CD4-positive, alpha-beta T cell (primary cell): ENCODE measurements around the gene EXPH5. TPM values are rescaled to one million over a fixed set of nuclear protein-coding genes. Genes with fewer than 3 reads are reported as not detected.
"Not testable (repeated sequence)": the region's sequence is repeated elsewhere in the genome, so short reads cannot be mapped to it uniquely, and the experiment has no call there.

Experiments used
- ATAC-seq: fragments of 200-7000 bp; cut with Tn5 transposase; one replicate; pipeline ENCODE4 v1.10.0; 2022; ENCODE audit warnings: mild to moderate bottlenecking; ENCODE audit not compliant: poor library complexity
- CTCF ChIA-PET: fragments of 350-600 bp; sonication (Branson Sonifier 250); formaldehyde crosslinking; loops from one replicate; lab custom pipeline; 2021; ENCODE audit warnings: antibody characterized with exemption, inconsistent platforms; lab: Charles Lee
- POLR2A ChIA-PET: fragments of 350-600 bp; sonication (Branson Sonifier 250); formaldehyde crosslinking; loops from one replicate; lab custom pipeline; 2021; ENCODE audit warnings: antibody characterized with exemption, inconsistent platforms; lab: Charles Lee
- DNase-seq, 14 experiments: peaks; one replicate each; pipeline ENCODE4 v3.0.0-alpha.2; 2013 to 2020; ENCODE audit warnings: mixed read lengths in 2 of 14
- H3K27ac ChIP-seq, 2 donors: one replicate each; pipeline versions ENCODE4 v1.5.1 to v1.7.0; 2013; ENCODE audit warnings: low read length in 2 of 2, low read depth in 1 of 2, mild to moderate bottlenecking in 1 of 2
- H3K27me3 ChIP-seq, 2 experiments: 1 replicate in 1 of 2; 2 replicates in 1 of 2; pipeline versions ENCODE4 v1.6.1 to v1.7.0; 2013; ENCODE audit warnings: low read length in 2 of 2, control low read depth in 1 of 2, mild to moderate bottlenecking in 1 of 2, moderate library complexity in 1 of 2; ENCODE audit not compliant: insufficient read depth in 2 of 2, control insufficient read depth in 1 of 2
- H3K36me3 ChIP-seq: one replicate; pipeline ENCODE4 v1.6.1; 2013; ENCODE audit warnings: low read length, control low read depth; ENCODE audit not compliant: insufficient read depth
- H3K4me1 ChIP-seq: one replicate; pipeline ENCODE4 v1.6.1; 2013; ENCODE audit warnings: low read length, control low read depth; ENCODE audit not compliant: insufficient read depth
- H3K4me3 ChIP-seq: one replicate; pipeline ENCODE4 v1.5.1; 2013; ENCODE audit warnings: mild to moderate bottlenecking, low read length, moderate library complexity
- H3K9me3 ChIP-seq, 2 experiments: 1 replicate in 1 of 2; 2 replicates in 1 of 2; pipeline versions ENCODE4 v1.6.1 to v1.7.0; 2013; ENCODE audit warnings: low read length in 2 of 2, mild to moderate bottlenecking in 2 of 2, control low read depth in 1 of 2, moderate library complexity in 1 of 2; ENCODE audit not compliant: control insufficient read depth in 1 of 2, insufficient read depth in 1 of 2
- H3K27ac Mint-ChIP-seq: one replicate; pipeline ENCODE4 v1.8.0; 2020; ENCODE audit warnings: mixed read lengths
- H3K27me3 Mint-ChIP-seq: one replicate; pipeline ENCODE4 v1.8.0; 2021; ENCODE audit warnings: mixed read lengths
- H3K36me3 Mint-ChIP-seq: one replicate; pipeline ENCODE4 v1.8.0; 2021; ENCODE audit warnings: low read depth, mixed read lengths
- H3K4me1 Mint-ChIP-seq: one replicate; pipeline ENCODE4 v1.8.0; 2021; ENCODE audit warnings: low read depth, mixed read lengths
- H3K4me3 Mint-ChIP-seq: one replicate; pipeline ENCODE4 v1.8.0; 2020; ENCODE audit warnings: mild to moderate bottlenecking, mixed read lengths
- H3K9me3 Mint-ChIP-seq: one replicate; pipeline ENCODE4 v1.8.0; 2020; ENCODE audit warnings: mixed read lengths
- CTCF ChIP-seq: fragments of 200-600 bp; IDR thresholded peaks from one replicate; pipeline ENCODE4 v1.8.0; 2022; ENCODE audit warnings: antibody characterized with exemption, mild to moderate bottlenecking
- intact Hi-C, 2 experiments: fragments of 100-400 bp; cut with DNase I in 1 of 2; cut with micrococcal nuclease in 1 of 2; formaldehyde crosslinking; loops; one replicate each; pipeline versions ENCODE4 v1.15.1 to v1.9.0; 2023 to 2025; cut with DNase I, micrococcal nuclease
- total RNA-seq, 174 experiments: library from RNA in 2 of 174; stranded (reverse) in 2 of 174; gene quantifications; one replicate each; pipeline ENCODE4 v1.2.3 and lab custom pipeline; 2021 to 2026

The EXPH5 gene
- total RNA-seq, 2 experiments from 2014 or later: 2.0 to 3.7 TPM

- DNase-seq (no peak), ATAC-seq (no peak)
- H3K9me3 ChIP-seq: no peaks in the 10 kb centered on the region
- no peaks in the 10 kb centered on the region for H3K27me3 ChIP-seq
- H3K27ac ChIP-seq: no peak overlapping the region
- Mint-ChIP-seq H3K27ac (no peak overlapping the region), H3K9me3 (no peaks in the 10 kb centered on the region), H3K27me3 (peaks cover 30% of the 10 kb centered on the region), H3K36me3 (no peaks in the 10 kb centered on the region), H3K4me3 (no peak overlapping the region), H3K4me1 (no peaks in the 10 kb centered on the region)
- ChIA-PET POLR2A (no interaction called here), CTCF (no interaction called here)
- intact Hi-C loops: no loop called here
- no peaks in the 10 kb centered on the region for H3K4me1 ChIP-seq
- H3K4me3 ChIP-seq: no peak overlapping the region
- H3K36me3 ChIP-seq: no peaks in the 10 kb centered on the region
- TF ChIP-seq CTCF: no peak
Observed at GRCh38 chr11:108606495-108607160, 13.1 kb upstream of the EXPH5 start.

GRCh38 chr11:108606070-108606469 is 12.5 kb upstream of the EXPH5 start:
- no peaks in the 10 kb centered on the region for H3K36me3 Mint-ChIP-seq
- Histone ChIP-seq H3K4me1 (no peaks in the 10 kb centered on the region), H3K27ac (no peak overlapping the region), H3K36me3 (no peaks in the 10 kb centered on the region), H3K27me3 (no peaks in the 10 kb centered on the region), H3K4me3 (no peak overlapping the region), H3K9me3 (no peaks in the 10 kb centered on the region)
- peaks cover 30% of the 10 kb centered on the region for H3K27me3 Mint-ChIP-seq
- intact Hi-C loops: no loop called here
- ChIA-PET CTCF (no interaction called here), POLR2A (interaction anchor here (0.7 kb wide), 1 partner anchor 13 kb away, joined by 4 read pairs; no protein-coding TSS in a partner anchor)
- no peak overlapping the region for H3K27ac Mint-ChIP-seq
- TF ChIP-seq CTCF: no peak
- no peak for ATAC-seq
- no peak overlapping the region for H3K4me3 Mint-ChIP-seq
- H3K4me1 Mint-ChIP-seq: no peaks in the 10 kb centered on the region
- H3K9me3 Mint-ChIP-seq: no peaks in the 10 kb centered on the region
- DNase-seq: no peak

- H3K4me3 Mint-ChIP-seq, H3K4me1 ChIP-seq, H3K36me3 ChIP-seq, H3K27me3 ChIP-seq, ATAC-seq, H3K27ac ChIP-seq, H3K36me3 Mint-ChIP-seq, H3K9me3 Mint-ChIP-seq, intact Hi-C loops, H3K27ac Mint-ChIP-seq, H3K4me1 Mint-ChIP-seq, CTCF ChIA-PET, POLR2A ChIA-PET, H3K9me3 ChIP-seq, DNase-seq, H3K4me3 ChIP-seq: not testable (repeated sequence)
- peaks cover 26% of the 10 kb centered on the region for H3K27me3 Mint-ChIP-seq
Observed at GRCh38 chr11:108602818-108603217, 9.2 kb upstream of the EXPH5 start.

- H3K27me3 ChIP-seq: no peaks in the 10 kb centered on the region
Observed at GRCh38 chr11:108601150-108601549, 7.6 kb upstream of the EXPH5 start.

More at GRCh38 chr11:108601150-108601549, 7.6 kb upstream of the EXPH5 start:
- ChIA-PET CTCF (no interaction called here), POLR2A (no interaction called here)
- H3K36me3 Mint-ChIP-seq: no peaks in the 10 kb centered on the region
- no peaks in the 10 kb centered on the region for H3K4me1 Mint-ChIP-seq
- Histone ChIP-seq H3K4me3 (no peak overlapping the region), H3K36me3 (no peaks in the 10 kb centered on the region), H3K4me1 (no peaks in the 10 kb centered on the region), H3K9me3 (no peaks in the 10 kb centered on the region), H3K27ac (no peak overlapping the region)
- no peak for TF ChIP-seq CTCF
- no peak overlapping the region for H3K27ac Mint-ChIP-seq
- intact Hi-C loops: no loop called here
- no peak overlapping the region for H3K4me3 Mint-ChIP-seq
- H3K27me3 Mint-ChIP-seq: peaks cover 20% of the 10 kb centered on the region
- ATAC-seq (no peak), DNase-seq (no peak)
- H3K9me3 Mint-ChIP-seq: no peaks in the 10 kb centered on the region
